Neuronal stem cell (in vitro differentiated cells): ENCODE measurements around the gene PLXNB2.
"Not testable (repeated sequence)": the region's sequence is repeated elsewhere in the genome, so short reads cannot be mapped to it uniquely, and the experiment has no call there.

ENCODE experiments used
- DNase-seq: peaks from one replicate; pipeline ENCODE4 v3.0.0-alpha.2; 2013; ENCODE audit warnings: low spot score
- H2AFZ ChIP-seq: one replicate; pipeline ENCODE4 v1.6.1; 2013; ENCODE audit warnings: mild to moderate bottlenecking, low read length, inconsistent platforms
- H2AK5ac ChIP-seq: 2 replicates; pipeline ENCODE4 v1.6.1; 2013; ENCODE audit warnings: low read depth, mild to moderate bottlenecking, inconsistent platforms, low read length, moderate library complexity, mixed read lengths
- H2BK120ac ChIP-seq: 2 replicates; pipeline ENCODE4 v1.6.1; 2013; ENCODE audit warnings: low read depth, mild to moderate bottlenecking, inconsistent platforms, low read length, moderate library complexity, mixed read lengths
- H2BK12ac ChIP-seq: one replicate; pipeline ENCODE4 v1.6.1; 2013; ENCODE audit warnings: low read length, inconsistent platforms
- H2BK15ac ChIP-seq: 2 replicates; pipeline ENCODE4 v1.6.1; 2013; ENCODE audit warnings: mild to moderate bottlenecking, low read length, inconsistent platforms, mixed read lengths
- H2BK5ac ChIP-seq: one replicate; pipeline ENCODE4 v1.6.1; 2013; ENCODE audit warnings: inconsistent platforms, mild to moderate bottlenecking, low read length, moderate library complexity
- H3K14ac ChIP-seq: one replicate; pipeline ENCODE4 v1.6.1; 2013; ENCODE audit warnings: low read length, inconsistent platforms
- H3K18ac ChIP-seq: 2 replicates; pipeline ENCODE4 v1.6.1; 2013; ENCODE audit warnings: low read length, inconsistent platforms
- H3K23ac ChIP-seq: 2 replicates; pipeline ENCODE4 v1.6.1; 2013; ENCODE audit warnings: low read depth, mild to moderate bottlenecking, mixed read lengths, low read length, inconsistent platforms; ENCODE audit not compliant: poor library complexity
- H3K27ac ChIP-seq: replicated peaks from 3 replicates; pipeline ENCODE4 v1.5.1; 2013; ENCODE audit warnings: low read length, inconsistent platforms
- H3K27me3 ChIP-seq, 3 experiments: 2 replicates each; pipeline ENCODE4 v1.6.1; 2013; ENCODE audit warnings: low read length in 3 of 3, mild to moderate bottlenecking in 2 of 3, inconsistent platforms in 1 of 3, low read depth in 1 of 3, mixed read lengths in 1 of 3, moderate library complexity in 1 of 3; ENCODE audit not compliant: control insufficient read depth in 3 of 3, insufficient read depth in 3 of 3
- H3K36me3 ChIP-seq, 2 donors: replicated peaks in 1 of 2; 2 replicates each; pipeline ENCODE4 v1.6.1; 2013; ENCODE audit warnings: low read length in 2 of 2; ENCODE audit not compliant: control insufficient read depth in 2 of 2, insufficient read depth in 2 of 2
- H3K4ac ChIP-seq: 2 replicates; pipeline ENCODE4 v1.6.1; 2013; ENCODE audit warnings: inconsistent platforms, mild to moderate bottlenecking, low read length, moderate library complexity
- H3K4me1 ChIP-seq, 2 donors: 1 replicate in 1 of 2; 2 replicates in 1 of 2; pipeline ENCODE4 v1.6.1; 2013; ENCODE audit warnings: low read length in 2 of 2, low read depth in 1 of 2; ENCODE audit not compliant: control insufficient read depth in 2 of 2, insufficient read depth in 1 of 2
- H3K4me2 ChIP-seq: one replicate; pipeline ENCODE4 v1.6.1; 2013; ENCODE audit warnings: mild to moderate bottlenecking, low read length, inconsistent platforms; ENCODE audit not compliant: insufficient read depth, poor library complexity, severe bottlenecking
- H3K4me3 ChIP-seq, 2 donors: 2 replicates each; pipeline ENCODE4 v1.5.1; 2013; ENCODE audit warnings: low read length in 2 of 2, mild to moderate bottlenecking in 2 of 2, inconsistent platforms in 1 of 2, moderate library complexity in 1 of 2
- H3K79me1 ChIP-seq: one replicate; pipeline ENCODE4 v1.6.1; 2013; ENCODE audit warnings: low read depth, mild to moderate bottlenecking, inconsistent platforms, low read length, moderate library complexity
- H3K9ac ChIP-seq: one replicate; pipeline ENCODE4 v1.6.1; 2013; ENCODE audit warnings: mild to moderate bottlenecking, low read depth, low read length, inconsistent platforms; ENCODE audit not compliant: poor library complexity
- H3K9me3 ChIP-seq, 2 donors: replicated peaks in 1 of 2; 2 replicates each; pipeline versions ENCODE3 to v1.6.1; 2013; ENCODE audit warnings: low read length in 2 of 2, mild to moderate bottlenecking in 2 of 2, inconsistent platforms in 1 of 2, low read depth in 1 of 2, mixed read lengths in 1 of 2, moderate library complexity in 1 of 2; ENCODE audit not compliant: control insufficient read depth in 2 of 2, insufficient read depth in 1 of 2
- H4K8ac ChIP-seq: one replicate; pipeline ENCODE4 v1.6.1; 2013; ENCODE audit warnings: low read depth, mild to moderate bottlenecking, inconsistent platforms, low read length, moderate library complexity
- H4K91ac ChIP-seq: one replicate; pipeline ENCODE4 v1.6.1; 2013; ENCODE audit warnings: low read length, low read depth, mild to moderate bottlenecking, inconsistent platforms; ENCODE audit not compliant: poor library complexity
- WGBS, 2 donors: extraction: QIAGEN DNeasy Blood & Tissue Kit; methylation state at CpG; one replicate each; pipeline ENCODE4 v1.1.7; 2013; ENCODE audit warnings: missing lambda C conversion rate in 2 of 2, mixed read lengths in 1 of 2; ENCODE audit not compliant: insufficient read length in 2 of 2, insufficient replicate concordance in 1 of 2; ENCODE audit errors: extremely low coverage in 2 of 2; 5-methylcytosine and 5-hydroxymethylcytosine counted together

The PLXNB2 gene

DNA sequence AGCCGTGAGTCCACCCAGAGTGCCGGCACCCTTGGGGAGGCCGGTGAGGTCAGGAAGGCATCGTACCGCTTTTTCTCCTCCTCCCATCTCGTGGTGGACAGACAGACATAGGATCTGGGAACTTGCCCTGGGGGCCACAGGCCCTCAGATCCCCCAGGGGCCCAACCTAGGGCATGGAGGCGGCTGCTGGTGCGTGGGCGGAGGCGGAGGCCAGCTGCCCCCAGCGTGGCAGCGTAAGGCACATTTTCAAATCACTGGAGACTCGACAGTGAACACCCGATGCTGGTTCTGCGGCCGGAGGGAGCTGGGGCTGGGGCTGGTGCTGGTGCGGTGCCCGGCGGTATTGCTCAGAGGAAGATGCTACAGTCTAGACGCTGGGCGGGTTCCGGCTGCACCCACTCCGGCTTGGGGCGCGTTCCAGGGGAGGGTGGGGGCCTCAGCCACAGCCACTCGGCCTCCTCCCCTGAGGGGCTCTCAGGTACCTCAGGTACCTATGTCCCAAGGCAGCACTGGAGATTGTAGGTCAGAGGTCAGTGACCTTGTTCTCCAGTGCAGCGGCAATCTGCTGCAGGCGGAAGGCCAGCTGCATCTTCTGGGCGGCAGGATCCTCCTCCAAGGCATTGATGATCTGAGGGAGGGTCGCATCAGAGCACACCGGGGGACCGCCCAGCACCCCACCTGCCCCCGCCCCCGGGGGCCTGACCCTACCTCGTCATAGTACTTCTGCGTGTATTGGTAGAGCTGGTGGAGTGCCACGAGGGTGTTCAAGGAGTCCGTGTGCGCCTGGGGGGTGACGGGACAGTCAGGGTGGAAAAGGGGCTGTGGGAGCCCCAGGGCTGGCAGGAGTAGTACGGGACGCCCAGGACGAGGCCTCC, 32.0 kb downstream of the PLXNB2 start:
- Histone ChIP-seq H3K9me3 (peaks cover 5 to 7% of the 10 kb centered on the region in 2 donors), H3K4me2 (no peak overlapping the region), H2BK15ac (peak overlapping the region; percentile 49), H2AFZ (no peak overlapping the region), H3K27me3 (peaks cover 0 to under 1% (median 0%) of the 10 kb centered on the region in 3 experiments), H3K14ac (peak overlapping the region; percentile 21), H2BK5ac (no peak overlapping the region), H4K91ac (peak overlapping the region; percentile 30), H2AK5ac (peak overlapping the region; percentile 75), H3K4ac (no peak overlapping the region), H3K79me1 (peaks cover 5% of the 10 kb centered on the region), H2BK12ac (no peak overlapping the region), H3K36me3 (peaks cover 46 to 65% of the 10 kb centered on the region in 2 donors), H2BK120ac (no peak overlapping the region), H3K4me3 (no peak overlapping the region), H3K27ac (peak overlapping the region; percentile 39), H3K23ac (no peak overlapping the region), H3K4me1 (peaks cover 20 to 29% of the 10 kb centered on the region in 2 donors), H3K9ac (peak overlapping the region; percentile 44), H4K8ac (no peak overlapping the region), H3K18ac (peak overlapping the region; percentile 27)
- no CpG with 5 or more reads among the region's 43 CpGs for WGBS, 2 donors
- DNase-seq, result no peak

DNA sequence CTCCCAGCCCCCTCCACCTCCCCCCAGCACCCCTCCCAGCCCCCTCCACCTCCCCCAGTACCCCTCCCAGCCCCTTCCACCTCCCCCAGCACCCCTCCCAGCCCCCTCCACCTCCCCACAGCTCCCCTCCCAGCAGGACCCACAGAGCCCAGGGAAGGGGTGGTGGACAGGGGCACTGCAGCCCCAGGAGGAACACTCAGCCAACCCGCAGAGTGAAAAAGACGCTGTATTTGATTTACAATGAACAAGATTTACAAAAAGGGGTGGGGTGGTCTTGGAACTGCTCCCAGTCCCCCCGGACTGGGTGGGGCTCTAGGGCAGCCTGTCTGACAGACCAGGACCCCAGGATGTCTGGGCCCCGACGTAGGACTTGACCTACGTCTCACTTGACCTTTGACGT, 32.7 kb downstream of the PLXNB2 start:
- Histone ChIP-seq H4K8ac (no peak overlapping the region), H3K18ac (no peak overlapping the region), H3K4ac (no peak overlapping the region), H3K4me1 (peaks cover 20 to 29% of the 10 kb centered on the region in 2 donors), H3K36me3 (peaks cover 42 to 58% of the 10 kb centered on the region in 2 donors), H3K79me1 (peaks cover 5% of the 10 kb centered on the region), H3K27me3 (peaks cover 0 to 2% (median 0%) of the 10 kb centered on the region in 3 experiments), H2BK12ac (no peak overlapping the region), H3K4me3 (no peak overlapping the region), H3K27ac (peak overlapping the region; percentile 39), H3K9ac (no peak overlapping the region), H2BK5ac (no peak overlapping the region), H2AFZ (no peak overlapping the region), H2BK15ac (peak overlapping the region; percentile 49), H3K9me3 (peaks cover 5 to 7% of the 10 kb centered on the region in 2 donors), H3K23ac (no peak overlapping the region), H2AK5ac (peak overlapping the region; percentile 75), H3K4me2 (no peak overlapping the region), H3K14ac (no peak overlapping the region), H2BK120ac (no peak overlapping the region), H4K91ac (peak overlapping the region; percentile 30)
- no CpG with 5 or more reads among the region's 7 CpGs for WGBS, 2 donors
- no peak for DNase-seq

DNA sequence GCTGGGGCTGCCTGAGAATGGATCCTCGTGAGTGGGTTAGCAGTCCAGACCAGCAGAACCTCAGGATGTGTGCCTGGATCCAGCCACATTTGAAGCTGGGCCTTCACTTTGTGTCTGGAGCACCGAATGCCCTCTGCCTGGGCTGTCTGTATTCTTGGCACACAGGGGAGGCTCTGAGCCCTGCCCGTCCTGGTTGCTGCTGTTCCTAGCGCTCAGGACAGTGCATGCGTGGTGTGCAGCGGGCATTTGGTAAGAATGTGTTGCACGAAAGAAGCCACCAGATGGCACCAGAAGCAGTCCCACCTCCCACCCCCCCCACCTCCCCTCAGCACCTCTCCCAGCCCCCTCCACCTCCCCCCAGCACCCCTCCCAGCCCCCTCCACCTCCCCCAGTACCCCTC, 33.1 kb downstream of the PLXNB2 start:
- H2BK12ac ChIP-seq, result no peak overlapping the region
- no peak for DNase-seq
- no CpG with 5 or more reads among the region's 7 CpGs for WGBS, 2 donors

DNA sequence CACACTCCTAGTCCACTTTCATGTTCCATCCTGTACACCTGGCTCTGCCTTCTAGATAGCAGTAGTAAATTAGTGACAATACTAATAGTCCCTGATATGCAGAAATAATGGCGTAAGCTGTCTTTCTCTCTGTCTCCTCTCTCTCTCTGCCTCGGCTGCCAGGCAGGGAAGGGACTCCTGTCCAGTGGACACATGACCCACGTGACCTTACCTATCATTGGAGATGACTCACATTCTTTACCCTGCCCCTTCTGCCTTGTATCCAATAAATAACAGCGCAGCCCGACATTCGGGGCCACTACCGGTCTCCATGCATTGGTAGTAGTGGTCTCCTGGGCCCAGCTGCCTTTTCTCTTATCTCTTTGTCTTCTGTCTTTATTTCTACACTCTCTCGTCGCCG, 33.7 kb downstream of the PLXNB2 start:
- not testable (repeated sequence) for H3K9ac ChIP-seq, H3K27ac ChIP-seq, H2BK15ac ChIP-seq, H3K18ac ChIP-seq, H2AFZ ChIP-seq, H3K4me2 ChIP-seq, H4K8ac ChIP-seq, H2BK5ac ChIP-seq, H3K9me3 ChIP-seq, H3K4me3 ChIP-seq, H2AK5ac ChIP-seq, H3K23ac ChIP-seq, DNase-seq, H4K91ac ChIP-seq, H3K4ac ChIP-seq, H3K27me3 ChIP-seq, H2BK12ac ChIP-seq, H2BK120ac ChIP-seq, H3K14ac ChIP-seq, H3K79me1 ChIP-seq
- Histone ChIP-seq H3K4me1 (peaks cover 26 to 29% of the 10 kb centered on the region in 2 donors), H3K36me3 (peaks cover 33 to 48% of the 10 kb centered on the region in 2 donors)
- no CpG with 5 or more reads among the region's 10 CpGs for WGBS, 2 donors

More for the DNA sequence above, 33.1 kb downstream of the PLXNB2 start:
- H2AFZ ChIP-seq, result no peak overlapping the region
- no peak overlapping the region for H2AK5ac ChIP-seq
- H3K4me2 ChIP-seq, result no peak overlapping the region
- peaks cover 0 to 6% (median 0%) of the 10 kb centered on the region in 3 experiments for H3K27me3 ChIP-seq
- no peak overlapping the region for H3K27ac ChIP-seq
- H3K9ac ChIP-seq, result no peak overlapping the region
- no peak overlapping the region for H2BK5ac ChIP-seq
- H3K4me3 ChIP-seq, result no peak overlapping the region
- H2BK15ac ChIP-seq, result no peak overlapping the region
- H3K23ac ChIP-seq, result no peak overlapping the region
- peaks cover 24 to 29% of the 10 kb centered on the region in 2 donors for H3K4me1 ChIP-seq
- no peak overlapping the region for H3K14ac ChIP-seq
- H4K8ac ChIP-seq, result no peak overlapping the region
- H3K4ac ChIP-seq, result no peak overlapping the region
- no peak overlapping the region for H2BK120ac ChIP-seq
- H3K18ac ChIP-seq, result no peak overlapping the region
- no peak overlapping the region for H4K91ac ChIP-seq
- peaks cover 5% of the 10 kb centered on the region for H3K79me1 ChIP-seq
- H3K36me3 ChIP-seq, result peaks cover 37 to 54% of the 10 kb centered on the region in 2 donors
- peaks cover 5 to 7% of the 10 kb centered on the region in 2 donors for H3K9me3 ChIP-seq
